ENCODE measurements around the gene ITGAX.
"Not testable (repeated sequence)": the region's sequence is repeated elsewhere in the genome, so short reads cannot be mapped to it uniquely, and the experiment has no call there.

ITGAX gene

DNA sequence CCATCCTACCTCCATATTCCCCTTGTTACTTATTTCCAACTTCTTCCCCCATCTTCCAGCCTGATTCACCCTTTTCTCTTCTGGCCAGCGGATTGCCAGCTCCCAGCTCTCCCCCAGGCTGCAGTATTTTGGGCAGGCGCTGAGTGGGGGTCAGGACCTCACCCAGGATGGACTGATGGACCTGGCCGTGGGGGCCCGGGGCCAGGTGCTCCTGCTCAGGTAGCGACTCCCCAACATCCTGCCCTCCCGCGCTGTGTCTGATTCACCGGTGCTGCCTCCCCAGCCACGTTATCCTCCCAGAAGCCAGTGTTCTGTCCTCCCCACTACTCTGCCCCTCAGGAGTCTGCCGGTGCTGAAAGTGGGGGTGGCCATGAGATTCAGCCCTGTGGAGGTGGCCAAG, 57.8 kb downstream of the ITGAX start:
- no peak for FAIRE-seq

DNA sequence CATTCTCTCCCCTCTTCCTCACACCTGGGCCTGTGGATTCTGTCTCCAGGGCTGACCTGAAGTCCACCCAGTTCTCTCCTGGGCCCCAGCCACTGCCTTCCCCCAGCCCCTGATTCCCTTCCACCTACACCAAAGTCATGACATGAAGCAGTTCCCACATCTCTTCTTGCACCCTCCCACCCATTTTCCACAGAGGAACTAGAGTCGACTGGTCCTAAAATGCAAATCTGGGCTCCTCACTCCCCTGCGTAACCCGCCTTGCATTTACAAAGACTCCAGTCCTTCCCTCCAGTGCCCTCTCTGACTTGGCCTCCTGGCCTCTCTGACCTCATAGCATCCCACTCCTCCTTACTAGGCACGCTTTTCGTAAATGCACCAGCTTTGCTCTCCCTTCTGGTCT, 58.4 kb downstream of the ITGAX start:
- FAIRE-seq: no peak

DNA sequence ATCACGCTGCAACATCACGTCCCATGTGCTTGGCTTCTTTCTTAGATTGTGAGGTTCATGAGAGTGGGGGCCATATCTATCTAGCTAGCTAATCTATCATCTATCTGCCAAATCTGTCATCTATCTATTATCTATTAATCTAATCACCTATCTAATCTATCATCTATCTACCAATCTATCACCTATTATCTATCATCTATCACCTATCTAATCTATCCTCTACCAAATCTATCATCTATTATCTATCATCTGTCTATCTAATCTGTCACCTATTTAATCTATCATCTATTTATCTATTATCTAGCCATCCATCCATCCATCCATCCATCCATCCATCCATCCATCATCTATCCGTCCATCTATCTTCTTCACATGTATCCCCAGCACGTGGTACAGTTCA, 59.0 kb downstream of the ITGAX start:
- FAIRE-seq: no peak

DNA sequence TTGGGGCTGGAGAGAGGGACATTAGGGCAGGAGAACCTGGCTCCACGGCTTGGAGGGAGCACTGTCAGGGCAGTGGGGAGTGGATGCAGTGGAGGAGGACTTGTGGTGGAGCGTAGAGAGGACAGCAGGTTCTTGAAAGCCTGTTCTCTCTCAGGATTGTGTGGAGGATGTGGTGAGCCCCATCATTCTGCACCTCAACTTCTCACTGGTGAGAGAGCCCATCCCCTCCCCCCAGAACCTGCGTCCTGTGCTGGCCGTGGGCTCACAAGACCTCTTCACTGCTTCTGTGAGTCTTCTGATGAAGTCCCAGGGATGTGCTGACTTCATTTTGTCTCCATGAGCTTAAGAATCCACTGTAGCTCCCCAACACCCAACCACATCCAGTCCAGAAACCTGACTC, 59.7 kb downstream of the ITGAX start:
- FAIRE-seq: no peak

DNA sequence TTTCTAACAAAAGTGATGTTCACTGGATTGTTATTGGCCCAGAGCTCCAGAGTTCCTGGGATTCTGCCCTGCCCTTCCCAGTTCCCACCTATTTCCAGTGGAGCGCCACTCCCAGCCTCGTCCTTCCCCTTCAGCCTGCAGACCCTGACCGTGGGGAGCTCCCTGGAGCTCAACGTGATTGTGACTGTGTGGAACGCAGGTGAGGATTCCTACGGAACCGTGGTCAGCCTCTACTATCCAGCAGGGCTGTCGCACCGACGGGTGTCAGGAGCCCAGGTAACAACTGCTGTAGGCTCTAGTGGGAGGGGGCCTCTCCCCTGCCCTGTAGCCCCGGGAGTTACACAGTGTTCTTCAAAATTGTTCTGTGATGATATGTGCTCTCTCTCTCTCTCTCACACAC, 61.4 kb downstream of the ITGAX start:
- no peak for FAIRE-seq

DNA sequence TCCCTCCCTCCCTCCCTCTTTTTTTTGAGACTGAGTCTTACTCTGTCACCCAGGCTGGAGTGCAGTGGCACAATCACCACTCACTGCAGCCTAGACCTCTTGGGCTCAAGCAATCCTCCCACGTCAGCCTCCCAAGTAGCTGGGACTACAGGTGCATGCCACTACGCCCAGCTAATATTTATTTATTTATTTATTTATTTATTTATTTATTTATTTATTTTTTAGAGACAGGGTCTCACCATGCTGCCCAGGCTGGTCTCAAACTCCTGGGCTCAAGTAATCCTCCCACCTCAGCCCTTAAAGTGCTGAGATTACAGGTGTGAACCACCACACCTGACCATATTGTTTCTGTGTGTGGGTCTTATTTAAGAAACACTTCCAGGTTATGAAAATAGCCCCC, 62.1 kb downstream of the ITGAX start:
- FAIRE-seq: not testable (repeated sequence)

DNA sequence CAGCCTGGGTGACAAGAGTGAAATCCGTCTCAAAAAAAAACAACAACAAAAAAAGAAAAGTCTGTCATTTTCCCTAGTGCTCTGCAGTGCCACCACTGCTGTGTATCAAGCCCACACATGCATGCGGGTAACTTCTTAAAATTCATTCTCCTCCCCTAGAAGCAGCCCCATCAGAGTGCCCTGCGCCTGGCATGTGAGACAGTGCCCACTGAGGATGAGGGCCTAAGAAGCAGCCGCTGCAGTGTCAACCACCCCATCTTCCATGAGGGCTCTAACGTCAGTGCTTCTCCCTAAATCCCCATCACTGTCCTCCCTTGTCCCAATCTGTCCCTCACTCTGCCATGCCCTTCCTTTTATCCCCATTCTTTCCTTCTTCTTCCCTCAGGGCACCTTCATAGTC, 62.9 kb downstream of the ITGAX start:
- no peak for FAIRE-seq

DNA sequence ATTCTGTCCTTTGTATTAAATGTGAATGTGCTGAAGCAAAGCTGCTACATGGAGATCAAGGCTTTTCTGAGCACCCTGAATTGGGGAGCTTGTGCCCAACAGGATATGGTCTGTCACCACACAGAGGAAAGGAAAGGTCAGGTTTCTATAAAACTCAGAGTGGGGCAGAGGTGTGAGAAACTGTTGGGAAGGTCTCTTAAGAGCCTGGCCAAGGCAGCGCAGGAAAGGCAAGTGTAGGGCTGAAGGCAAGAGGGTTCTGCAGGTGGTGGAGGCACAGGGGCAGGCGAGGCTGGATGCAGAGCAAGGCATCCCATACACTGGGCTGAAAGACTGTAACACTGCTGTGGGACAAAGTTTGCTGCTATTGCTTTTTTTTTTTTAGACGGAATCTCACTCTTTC, 65.1 kb downstream of the ITGAX start:
- no peak for FAIRE-seq

DNA sequence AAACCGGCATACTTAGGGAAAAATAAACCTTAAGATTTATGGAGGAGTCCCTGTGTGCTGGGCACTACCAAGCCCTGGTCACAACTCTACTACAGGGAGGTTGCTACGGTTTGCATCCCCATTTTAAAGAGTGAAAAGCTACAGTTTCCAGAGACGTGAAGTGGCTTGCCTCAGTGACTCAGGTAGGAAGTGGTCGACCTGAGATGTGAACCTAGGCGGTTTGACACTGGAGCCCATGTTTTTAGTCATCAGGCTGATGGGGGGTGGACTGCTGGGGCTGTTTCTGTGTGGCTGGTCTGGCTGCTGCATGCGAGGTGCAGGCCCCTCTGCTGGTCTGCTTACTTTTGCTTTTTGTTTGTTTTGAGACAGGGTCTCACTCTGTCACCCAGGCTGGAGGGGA, 66.6 kb downstream of the ITGAX start:
- FAIRE-seq: no peak

DNA sequence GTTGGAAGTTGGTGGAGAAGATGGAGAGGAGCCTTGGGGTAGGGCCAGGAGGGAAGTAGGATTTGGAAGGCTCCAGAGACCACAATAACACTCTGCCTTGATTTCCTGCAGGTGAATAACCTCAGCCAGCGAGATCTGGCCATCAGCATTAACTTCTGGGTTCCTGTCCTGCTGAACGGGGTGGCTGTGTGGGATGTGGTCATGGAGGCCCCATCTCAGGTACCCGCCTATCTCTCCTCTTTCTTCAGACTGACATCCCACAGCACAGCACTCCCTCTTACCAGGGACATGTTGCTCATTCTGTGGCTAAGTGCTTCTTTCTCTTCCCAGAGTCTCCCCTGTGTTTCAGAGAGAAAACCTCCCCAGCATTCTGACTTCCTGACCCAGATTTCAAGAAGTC, 68.3 kb downstream of the ITGAX start:
- FAIRE-seq: no peak

DNA sequence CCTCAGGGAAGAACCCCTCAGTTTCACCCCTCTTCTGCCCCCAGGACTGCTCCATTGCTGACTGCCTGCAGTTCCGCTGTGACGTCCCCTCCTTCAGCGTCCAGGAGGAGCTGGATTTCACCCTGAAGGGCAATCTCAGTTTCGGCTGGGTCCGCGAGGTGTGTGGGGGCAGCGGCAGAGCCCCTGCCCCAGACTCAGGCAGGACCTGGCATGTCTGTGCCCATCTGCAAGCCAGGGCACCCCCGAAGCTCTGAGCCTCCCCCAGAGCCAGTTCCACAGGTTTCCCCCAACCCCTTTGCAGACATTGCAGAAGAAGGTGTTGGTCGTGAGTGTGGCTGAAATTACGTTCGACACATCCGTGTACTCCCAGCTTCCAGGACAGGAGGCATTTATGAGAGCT, 68.8 kb downstream of the ITGAX start:
- no peak for FAIRE-seq

DNA sequence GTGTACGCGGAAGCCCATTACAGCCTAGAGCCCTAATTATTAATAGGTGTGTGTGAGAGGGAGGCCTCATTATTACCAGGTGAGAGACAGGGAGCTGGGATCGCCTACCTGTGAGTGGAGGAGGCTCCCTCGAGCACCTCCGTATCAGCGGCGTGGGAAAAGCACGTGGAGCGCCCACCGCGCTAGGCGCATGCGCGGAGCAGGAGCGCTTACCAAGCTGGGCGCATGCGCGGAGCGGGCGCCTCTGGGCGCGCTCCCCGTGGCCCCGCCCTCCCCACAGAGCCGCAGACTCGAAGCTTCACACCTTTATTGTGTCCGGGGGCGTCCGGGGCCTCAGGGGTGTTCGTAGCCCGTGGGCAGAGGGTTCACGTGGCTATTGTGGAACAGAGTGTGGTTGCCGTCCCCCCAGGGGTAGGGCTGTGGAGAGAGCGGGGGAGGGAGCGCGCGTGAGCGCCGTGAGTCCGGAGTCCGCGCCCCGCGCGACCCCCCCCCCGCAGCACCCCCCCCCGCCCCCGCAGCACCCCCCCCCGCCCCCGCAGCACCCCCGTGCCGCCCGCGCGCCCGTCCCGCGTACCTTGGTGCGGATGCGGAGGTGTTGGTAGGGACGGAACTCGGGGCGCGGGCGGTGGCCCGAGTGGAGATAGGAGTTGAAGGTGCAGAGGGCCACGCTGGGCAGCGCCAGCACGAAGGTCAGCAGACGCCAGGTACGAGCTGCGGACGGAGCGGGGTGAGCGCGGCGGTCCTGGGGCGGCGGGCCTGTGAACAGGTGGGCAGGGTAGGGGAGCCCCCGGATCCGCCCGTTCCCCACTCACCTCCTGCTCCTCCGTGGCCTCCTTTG, 72.7 kb downstream of the ITGAX start:
- no peak for FAIRE-seq

DNA sequence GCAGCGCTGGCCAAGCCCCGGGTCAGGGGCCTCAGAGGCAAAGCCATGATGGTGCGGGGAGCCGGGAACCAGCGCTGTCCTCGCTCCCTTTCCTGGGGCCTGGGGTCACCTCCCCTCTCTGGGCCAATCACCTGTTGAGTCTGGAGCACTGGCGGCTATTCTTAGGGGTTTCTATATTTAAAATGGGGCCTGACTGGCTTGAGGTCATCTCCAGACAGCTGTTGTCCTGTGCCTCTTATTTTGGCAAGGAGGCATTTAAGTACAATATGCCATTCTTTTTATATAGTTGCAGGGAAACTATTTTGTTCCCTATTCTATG, 73.3 kb downstream of the ITGAX start, which contains the start of gene COX6A2:
Gene COX6A2 (minus strand): TSS at position 82 of the 319 bp plus-strand sequence. CDS start 35 bp downstream, at position 47.
- no peak for FAIRE-seq

DNA sequence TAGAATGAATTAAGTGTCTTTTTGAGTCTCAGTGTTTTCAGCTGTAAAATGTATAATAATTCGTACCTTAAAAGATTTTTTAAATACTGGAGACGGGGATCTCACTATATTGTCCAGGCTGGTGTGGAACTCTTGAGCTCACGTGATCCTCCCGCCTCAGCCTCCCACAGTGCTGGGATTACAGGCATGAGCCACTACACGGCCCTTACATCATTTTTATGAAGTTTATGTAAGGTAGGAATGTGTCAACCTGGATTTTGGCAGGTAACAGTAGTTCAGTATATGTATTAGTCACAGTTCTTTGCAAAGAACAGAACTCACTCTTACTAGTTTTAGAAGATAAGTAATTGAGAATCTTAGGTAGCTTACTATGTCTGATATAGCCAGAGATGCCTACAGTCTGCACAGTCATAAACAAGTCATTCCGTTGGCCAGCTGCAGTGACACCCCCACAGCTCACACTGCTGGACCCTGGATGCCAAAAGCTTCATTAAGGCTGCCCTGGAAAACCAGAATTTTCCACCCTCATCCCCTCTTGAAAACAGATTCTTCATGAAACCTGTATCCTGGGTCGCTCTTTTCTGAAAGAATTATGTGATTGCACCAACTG, 73.8 kb downstream of the ITGAX start:
- no peak for FAIRE-seq

DNA sequence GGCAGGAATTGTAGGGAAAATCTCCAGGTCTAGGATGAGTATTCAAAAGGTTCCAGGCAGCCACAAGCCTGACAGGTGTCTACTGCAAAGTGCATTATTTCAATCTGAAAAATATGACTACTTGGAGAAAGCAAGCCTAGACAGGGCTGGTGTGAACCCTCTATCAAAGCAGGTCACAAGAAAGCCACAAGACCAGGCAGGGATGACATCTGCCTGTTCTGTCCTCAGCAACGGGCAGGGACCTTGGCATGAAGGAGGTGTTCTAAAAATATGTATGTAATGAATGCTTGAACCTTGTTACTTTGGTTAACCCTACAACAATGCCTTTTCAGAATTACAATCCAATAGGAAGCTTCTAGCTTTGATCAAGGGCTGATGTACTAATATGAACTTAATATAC, 74.3 kb downstream of the ITGAX start:
- FAIRE-seq: no peak

DNA sequence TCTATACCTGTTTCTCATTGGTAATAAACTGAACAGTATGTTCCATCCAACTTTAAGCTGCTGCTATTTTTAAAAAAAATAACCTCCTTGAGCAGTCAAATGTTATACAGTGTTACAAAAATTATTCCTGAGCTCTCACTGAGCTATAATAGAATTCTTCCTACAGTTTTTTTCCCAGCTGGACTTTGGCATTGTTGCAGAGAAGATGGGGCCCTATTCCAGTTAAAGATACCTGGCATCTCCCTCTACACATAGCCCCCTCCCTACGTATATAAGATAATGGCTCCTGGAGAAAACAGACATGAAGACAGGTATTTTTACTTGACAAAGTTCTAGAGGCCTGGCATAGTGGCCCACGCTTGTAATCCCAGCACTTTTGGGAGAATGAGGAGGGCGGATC, 74.8 kb downstream of the ITGAX start:
- FAIRE-seq: no peak

DNA sequence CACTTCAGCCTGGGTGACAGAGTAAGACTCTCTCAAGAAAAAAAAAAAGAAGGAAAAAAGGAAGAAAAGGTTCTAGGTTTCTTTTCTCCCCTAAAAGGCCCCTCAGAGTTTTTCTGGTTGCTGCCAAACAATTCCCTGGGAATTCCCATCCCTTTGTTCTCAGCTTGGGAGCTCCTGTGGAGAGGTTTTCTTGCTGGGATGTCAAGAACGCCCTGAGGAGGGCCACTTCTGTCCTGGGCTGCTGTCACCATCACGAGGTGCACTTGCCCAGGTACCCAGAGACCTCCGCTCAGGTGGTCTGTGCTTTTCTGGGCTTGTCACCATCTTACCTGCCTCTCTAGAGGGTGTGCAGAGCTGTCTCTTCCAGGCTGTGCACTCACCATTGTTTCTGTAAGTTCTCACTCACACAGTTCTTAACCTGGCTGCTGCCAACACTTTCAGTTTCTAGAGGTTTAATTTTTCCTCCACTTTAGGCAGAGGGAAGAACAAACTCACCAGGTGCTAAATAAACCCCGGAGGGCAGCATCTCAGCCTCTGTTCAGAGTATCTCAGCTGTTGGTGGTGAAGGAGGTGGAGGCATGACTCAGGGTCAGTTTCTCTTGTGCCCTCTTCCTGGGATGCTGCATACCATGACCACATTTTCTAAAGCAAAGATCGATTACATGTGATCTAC, 75.5 kb downstream of the ITGAX start:
- no peak for FAIRE-seq

Measured in TTC549 (cell line).